HG02852 (cell line): ENCODE data around the gene TMEM200A.

ENCODE experiments used
- ATAC-seq: cut with Tn5 transposase; IDR thresholded peaks from one replicate; pipeline ENCODE4 v1.9.1; 2021; ENCODE audit warnings: mild to moderate bottlenecking, moderate library complexity; ENCODE audit not compliant: unreplicated experiment

Gene TMEM200A

GRCh38 chr6:130423044-130423443, 57.2 kb downstream of the TMEM200A start:
- no peak for ATAC-seq

- ATAC-seq: no peak
Observed at GRCh38 chr6:130424710-130425109, 58.9 kb downstream of the TMEM200A start.

GRCh38 chr6:130425537-130425936, 59.7 kb downstream of the TMEM200A start:
- ATAC-seq: no peak

GRCh38 chr6:130426066-130426721, 60.4 kb downstream of the TMEM200A start:
- no peak for ATAC-seq

- ATAC-seq: no peak
Observed at GRCh38 chr6:130431346-130431852, 65.6 kb downstream of the TMEM200A start.

- no peak for ATAC-seq
Observed at GRCh38 chr6:130432838-130433237, 67.0 kb downstream of the TMEM200A start.

- ATAC-seq: no peak
Observed at GRCh38 chr6:130434174-130434873, 68.5 kb downstream of the TMEM200A start.

GRCh38 chr6:130435181-130435580, 69.4 kb downstream of the TMEM200A start:
- ATAC-seq: no peak

GRCh38 chr6:130437961-130438360, 72.1 kb downstream of the TMEM200A start:
- no peak for ATAC-seq

GRCh38 chr6:130447374-130447773, 81.6 kb downstream of the TMEM200A start:
- ATAC-seq: no peak

GRCh38 chr6:130452336-130452735, 86.5 kb downstream of the TMEM200A start:
- ATAC-seq: no peak

- ATAC-seq: no peak
Observed at GRCh38 chr6:130453230-130453629, 87.4 kb downstream of the TMEM200A start.

GRCh38 chr6:130457605-130458004, 91.8 kb downstream of the TMEM200A start:
- ATAC-seq: no peak

GRCh38 chr6:130459316-130459715, 93.5 kb downstream of the TMEM200A start:
- ATAC-seq: no peak

GRCh38 chr6:130460934-130461333, 95.1 kb downstream of the TMEM200A start:
- ATAC-seq: no peak

GRCh38 chr6:130466052-130466747, 100.4 kb downstream of the TMEM200A start:
- no peak for ATAC-seq

GRCh38 chr6:130466748-130467061, 100.9 kb downstream of the TMEM200A start:
- ATAC-seq: no peak

GRCh38 chr6:130467146-130468050, 101.6 kb downstream of the TMEM200A start:
- no peak for ATAC-seq

GRCh38 chr6:130470766-130471165, 104.9 kb downstream of the TMEM200A start:
- ATAC-seq: no peak

GRCh38 chr6:130473886-130474285, 108.1 kb downstream of the TMEM200A start:
- no peak for ATAC-seq
